Endothelial cell of umbilical vein (primary cell): Measurements from ENCODE around the gene PRSS35. TPM values are rescaled to one million over a fixed set of nuclear protein-coding genes. Genes with fewer than 3 reads are reported as not detected.

ENCODE experiments used
- BruUV-seq: library from RNA; stranded (reverse); fragments of 400-500 nt; replicated peaks from 2 replicates; lab custom pipeline; 2021; lab: Mats Ljungman, UMichigan
- CTCF ChIA-PET: fragments of 300-600, 350-600 bp; sonication (Branson Sonifier 250); formaldehyde crosslinking; loops from one replicate; lab custom pipeline; 2021; ENCODE audit warnings: antibody characterized with exemption, inconsistent platforms; lab: Charles Lee
- POLR2A ChIA-PET: fragments of 300-600, 350-600 bp; sonication (Branson Sonifier 250); formaldehyde crosslinking; loops from one replicate; lab custom pipeline; 2021; ENCODE audit warnings: antibody characterized with exemption, inconsistent platforms; lab: Charles Lee
- DNase-seq: peaks from one replicate; pipeline ENCODE4 v3.0.0-alpha.2; 2011; ENCODE audit warnings: low read depth, low spot score
- FAIRE-seq: peaks from 2 replicates; lab custom pipeline; 2011; peaks lifted over from hg19 to GRCh38; lab: Jason Lieb, UNC
- H2AFZ ChIP-seq: 2 replicates; pipeline ENCODE4 v1.6.0; 2012; ENCODE audit warnings: low read depth, low read length, control low read depth, inconsistent platforms
- H3K27ac ChIP-seq: 2 replicates; pipeline ENCODE4 v1.5.1; 2011; ENCODE audit warnings: low read depth, mild to moderate bottlenecking, control low read depth, low read length, moderate library complexity; ENCODE audit not compliant: insufficient read depth
- H3K27me3 ChIP-seq, 2 experiments: 2 replicates each; pipeline versions ENCODE4 v1.6.0 to v1.6.1; 2011; ENCODE audit warnings: low read length in 2 of 2, mixed read lengths in 1 of 2; ENCODE audit not compliant: control insufficient read depth in 2 of 2, insufficient read depth in 2 of 2
- H3K36me3 ChIP-seq, 2 experiments: 2 replicates in 1 of 2; 3 replicates in 1 of 2; pipeline ENCODE4 v1.5.1; 2011; ENCODE audit warnings: low read length in 2 of 2, mild to moderate bottlenecking in 1 of 2, moderate library complexity in 1 of 2; ENCODE audit not compliant: control insufficient read depth in 2 of 2, insufficient read depth in 2 of 2; ENCODE audit errors: extremely low read depth in 1 of 2
- H3K4me1 ChIP-seq: 3 replicates; pipeline ENCODE4 v1.5.1; 2011; ENCODE audit warnings: mild to moderate bottlenecking, low read length; ENCODE audit not compliant: control insufficient read depth, insufficient read depth; ENCODE audit errors: extremely low read depth
- H3K4me2 ChIP-seq: 2 replicates; pipeline ENCODE4 v1.6.1; 2011; ENCODE audit warnings: low read length, control low read depth, mixed read lengths; ENCODE audit not compliant: insufficient read depth
- H3K4me3 ChIP-seq, 3 experiments: fragments of 200-600 bp in 1 of 3; sonication (generic), shearing (Covaris generic) in 1 of 3; replicated peaks in 1 of 3; 2 replicates each; pipeline ENCODE4 v1.5.1; 2011 to 2016; ENCODE audit warnings: control low read depth in 3 of 3, low read length in 3 of 3, mild to moderate bottlenecking in 2 of 3, inconsistent platforms in 1 of 3, low read depth in 1 of 3, moderate library complexity in 1 of 3; ENCODE audit not compliant: insufficient read depth in 1 of 3
- H3K79me2 ChIP-seq: 2 replicates; pipeline ENCODE4 v1.6.0; 2012; ENCODE audit warnings: low read length, inconsistent platforms; ENCODE audit not compliant: control insufficient read depth, insufficient read depth
- H3K9ac ChIP-seq: replicated peaks from 2 replicates; pipeline ENCODE3; 2011; ENCODE audit warnings: low read length, control low read depth; ENCODE audit not compliant: insufficient read depth; ENCODE audit errors: extremely low read depth
- H3K9me1 ChIP-seq: replicated peaks from 3 replicates; pipeline ENCODE4 v1.6.0; 2011; ENCODE audit warnings: mild to moderate bottlenecking, low read length; ENCODE audit not compliant: control insufficient read depth, insufficient read depth; ENCODE audit errors: extremely low read depth
- H3K9me3 ChIP-seq: replicated peaks from 2 replicates; pipeline ENCODE4 v1.5.1; 2012; ENCODE audit warnings: low read length, inconsistent platforms; ENCODE audit not compliant: control insufficient read depth, insufficient read depth
- H4K20me1 ChIP-seq: replicated peaks from 2 replicates; pipeline ENCODE3; 2011; ENCODE audit warnings: mild to moderate bottlenecking, low read length; ENCODE audit not compliant: control insufficient read depth, insufficient read depth; ENCODE audit errors: extremely low read depth
- CTCF ChIP-seq, 2 donors: IDR thresholded peaks; 1 replicate in 1 of 2; 2 replicates in 1 of 2; pipeline ENCODE4 v1.5.1; 2011; ENCODE audit warnings: low read length in 2 of 2, mild to moderate bottlenecking in 2 of 2, moderate library complexity in 2 of 2, control low read depth in 1 of 2, inconsistent platforms in 1 of 2, low read depth in 1 of 2; ENCODE audit not compliant: insufficient read depth in 1 of 2; ENCODE audit errors: extremely low read depth in 1 of 2
- EZH2 ChIP-seq: IDR thresholded peaks from 2 replicates; pipeline ENCODE4 v1.6.1; 2012; ENCODE audit warnings: borderline replicate concordance, low read depth, mild to moderate bottlenecking, moderate library complexity, low read length, inconsistent platforms; ENCODE audit not compliant: severe bottlenecking
- FOS ChIP-seq: IDR thresholded peaks from 2 replicates; pipeline ENCODE4 v1.6.1; 2011; ENCODE audit warnings: mild to moderate bottlenecking, low read length, moderate library complexity, borderline replicate concordance; ENCODE audit not compliant: insufficient read depth
- GATA2 ChIP-seq: IDR thresholded peaks from 2 replicates; pipeline ENCODE4 v1.7.0; 2011; ENCODE audit warnings: low read depth, mild to moderate bottlenecking, moderate library complexity, mixed read lengths, low read length; ENCODE audit not compliant: insufficient read length, insufficient read depth
- JUN ChIP-seq: IDR thresholded peaks from 2 replicates; pipeline ENCODE4 v1.6.1; 2011; ENCODE audit warnings: borderline replicate concordance, low read depth; ENCODE audit not compliant: insufficient read length, insufficient read depth
- MYC ChIP-seq: IDR thresholded peaks from one replicate; pipeline ENCODE4 v1.6.1; 2011; ENCODE audit warnings: mild to moderate bottlenecking, low read depth, low read length
- POLR2A ChIP-seq: IDR thresholded peaks from 2 replicates; pipeline ENCODE4 v1.6.1; 2012; ENCODE audit warnings: low read depth, mild to moderate bottlenecking, control low read depth, low read length
- POLR2AphosphoS5 ChIP-seq: IDR thresholded peaks from 2 replicates; pipeline ENCODE4 v1.6.1; 2012; ENCODE audit warnings: low read depth, mild to moderate bottlenecking, control low read depth, low read length, moderate library complexity; ENCODE audit not compliant: insufficient read depth
- dilution Hi-C: fragments of 300-500 bp; cut with MboI; formaldehyde crosslinking; loops from one replicate; pipeline ENCODE4 v1.15.0; 2019; ENCODE audit warnings: low sequenced_read_pairs; ENCODE audit not compliant: extremely low pct_ligation_motif_present
- intact Hi-C: fragments of 100-400 bp; cut with micrococcal nuclease; formaldehyde crosslinking; loops from one replicate; pipeline ENCODE4 v1.10.0; 2022
- polyA plus RNA-seq, 4 experiments: library from polyadenylated mRNA; depleted of rRNA in 3 of 4; stranded (reverse) in 3 of 4; unstranded in 1 of 4; fragments of >200 nt; gene quantifications; 2 replicates each; pipeline versions ENCODE4 v1.2.1 to v1.2.3, GENCODE V29; 2011 to 2012; ENCODE audit warnings: missing spikeins in 1 of 4
- total RNA-seq: library from RNA; stranded (reverse); gene quantifications from 2 replicates; pipeline ENCODE4 v1.2.3, GENCODE V29; 2021
- TF ChIP-seq, protein P1 (sequence below): IDR thresholded peaks from 2 replicates; pipeline ENCODE4 v1.6.1; 2011; ENCODE audit not compliant: insufficient read depth, insufficient read length

Gene PRSS35
- total and polyA plus RNA-seq, 2 donors (not counting 3 experiments of a cell fraction or from before 2014, with no cell fraction given) = not detected

GRCh38 chr6:83470001-83470400 lies 42.3 kb upstream of the PRSS35 start:
- no peak for DNase-seq
- CTCF ChIA-PET = interaction anchor here (1.2 kb wide), 1 partner anchor 44 kb away, joined by 3 read pairs; no protein-coding TSS in a partner anchor
- no peak overlapping the region for H3K27ac ChIP-seq
- FAIRE-seq = no peak
- POLR2A ChIA-PET = no interaction called here
- no peaks in the 10 kb centered on the region for H3K36me3 ChIP-seq
- no TSS peak for BruUV-seq
- no peak overlapping the region for H3K4me2 ChIP-seq
- intact Hi-C loops = no loop called here
- no peak overlapping the region for H2AFZ ChIP-seq
- H4K20me1 ChIP-seq = no peaks in the 10 kb centered on the region
- no peaks in the 10 kb centered on the region for H3K4me1 ChIP-seq
- H3K4me3 ChIP-seq = no peak overlapping the region
- H3K9me3 ChIP-seq = no peaks in the 10 kb centered on the region
- H3K9ac ChIP-seq = no peak overlapping the region
- H3K9me1 ChIP-seq = no peaks in the 10 kb centered on the region
- no peaks in the 10 kb centered on the region for H3K79me2 ChIP-seq
- dilution Hi-C loops = no loop called here
- peaks cover 5 to 7% of the 10 kb centered on the region in 2 experiments for H3K27me3 ChIP-seq
- no peak for TF ChIP-seq EZH2
- TF ChIP-seq, protein P1, sequence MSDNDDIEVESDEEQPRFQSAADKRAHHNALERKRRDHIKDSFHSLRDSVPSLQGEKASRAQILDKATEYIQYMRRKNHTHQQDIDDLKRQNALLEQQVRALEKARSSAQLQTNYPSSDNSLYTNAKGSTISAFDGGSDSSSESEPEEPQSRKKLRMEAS = no peak
- no peak for TF ChIP-seq POLR2AphosphoS5
- no peak for TF ChIP-seq MYC
- TF ChIP-seq JUN = no peak
- no peak for TF ChIP-seq CTCF (IDR thresholded peaks at IDR 0.05; ENCODE audit: extremely low read depth in 1 of 2, insufficient read depth in 1 of 2, low read depth in 1 of 2, low read length in 2 of 2)
- no peak for TF ChIP-seq GATA2
- no peak for TF ChIP-seq FOS
- no peak for TF ChIP-seq POLR2A
